Activated CD8-positive, alpha-beta T cell treated with anti-CD3 and anti-CD28 coated beads for 36 hours (primary cell): ENCODE data around the gene CYTH1. TPM values are rescaled to one million over a fixed set of nuclear protein-coding genes. Genes with fewer than 3 reads are reported as not detected.

Source experiments
- ATAC-seq: fragments of 200-7000 bp; cut with Tn5 transposase; one replicate; pipeline ENCODE4 v1.10.0; 2021; ENCODE audit warnings: mild to moderate bottlenecking, moderate library complexity
- CTCF ChIA-PET: fragments of 350-600 bp; sonication (Branson Sonifier 250); formaldehyde crosslinking; loops from one replicate; lab custom pipeline; 2021; ENCODE audit warnings: antibody characterized with exemption; lab: Charles Lee
- POLR2A ChIA-PET: fragments of 350-600 bp; sonication (Branson Sonifier 250); formaldehyde crosslinking; loops from one replicate; lab custom pipeline; 2021; ENCODE audit warnings: antibody characterized with exemption; lab: Charles Lee
- DNase-seq: peaks from one replicate; pipeline ENCODE4 v3.0.0-alpha.2; 2020
- H3K27ac Mint-ChIP-seq: one replicate; pipeline ENCODE4 v1.8.0; 2021; ENCODE audit warnings: mild to moderate bottlenecking, mixed read lengths
- H3K27me3 Mint-ChIP-seq: one replicate; pipeline ENCODE4 v1.8.0; 2021; ENCODE audit warnings: mixed read lengths
- H3K36me3 Mint-ChIP-seq: one replicate; pipeline ENCODE4 v1.8.0; 2021; ENCODE audit warnings: low read depth, mixed read lengths
- H3K4me1 Mint-ChIP-seq: one replicate; pipeline ENCODE4 v1.8.0; 2021; ENCODE audit warnings: low read depth, mixed read lengths
- H3K4me3 Mint-ChIP-seq: one replicate; pipeline ENCODE4 v1.8.0; 2021; ENCODE audit warnings: mild to moderate bottlenecking, moderate library complexity, mixed read lengths
- H3K9me3 Mint-ChIP-seq: one replicate; pipeline ENCODE4 v1.8.0; 2021; ENCODE audit warnings: mixed read lengths
- intact Hi-C: fragments of 100-400 bp; cut with micrococcal nuclease; formaldehyde crosslinking; loops from one replicate; pipeline ENCODE4 v1.10.0; 2022
- total RNA-seq, 2 experiments: library from RNA; stranded (reverse); gene quantifications; one replicate each; pipeline ENCODE4 v1.2.3, GENCODE V29; 2021
- TF ChIP-seq, protein P1 (sequence below): fragments of 200-600 bp; IDR thresholded peaks from one replicate; pipeline ENCODE4 v1.8.0; 2022; ENCODE audit warnings: antibody characterized with exemption, mild to moderate bottlenecking

Gene CYTH1
- total RNA-seq: 10 to 100 TPM; 95.1 to 96.0 TPM

DNA sequence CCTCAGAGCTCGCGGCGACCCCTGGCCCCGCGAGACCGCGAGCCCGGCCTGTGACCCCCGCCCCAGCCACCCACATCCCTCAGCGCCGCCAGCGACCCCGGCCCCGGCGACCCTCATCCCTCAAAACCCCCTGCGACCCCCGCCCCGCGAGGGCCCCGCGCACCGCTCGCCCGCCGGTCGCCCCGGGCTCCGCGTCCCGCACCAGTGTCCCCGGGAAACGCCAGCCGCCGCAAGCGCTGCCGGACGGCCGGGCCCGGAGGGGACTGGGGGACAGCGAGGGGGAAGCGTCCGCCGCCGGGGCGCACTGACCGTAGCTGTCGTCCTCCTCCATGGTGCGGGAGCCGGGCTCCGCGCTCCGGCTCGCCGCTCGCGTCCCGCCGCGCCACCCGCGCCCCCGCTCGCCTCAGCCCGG, at the start of gene CYTH1:
Gene CYTH1, minus strand, starts transcription at position 381 of the 412 bp plus-strand sequence. Its CDS starts 50 bp downstream, at position 331.
- TF ChIP-seq, protein P1, sequence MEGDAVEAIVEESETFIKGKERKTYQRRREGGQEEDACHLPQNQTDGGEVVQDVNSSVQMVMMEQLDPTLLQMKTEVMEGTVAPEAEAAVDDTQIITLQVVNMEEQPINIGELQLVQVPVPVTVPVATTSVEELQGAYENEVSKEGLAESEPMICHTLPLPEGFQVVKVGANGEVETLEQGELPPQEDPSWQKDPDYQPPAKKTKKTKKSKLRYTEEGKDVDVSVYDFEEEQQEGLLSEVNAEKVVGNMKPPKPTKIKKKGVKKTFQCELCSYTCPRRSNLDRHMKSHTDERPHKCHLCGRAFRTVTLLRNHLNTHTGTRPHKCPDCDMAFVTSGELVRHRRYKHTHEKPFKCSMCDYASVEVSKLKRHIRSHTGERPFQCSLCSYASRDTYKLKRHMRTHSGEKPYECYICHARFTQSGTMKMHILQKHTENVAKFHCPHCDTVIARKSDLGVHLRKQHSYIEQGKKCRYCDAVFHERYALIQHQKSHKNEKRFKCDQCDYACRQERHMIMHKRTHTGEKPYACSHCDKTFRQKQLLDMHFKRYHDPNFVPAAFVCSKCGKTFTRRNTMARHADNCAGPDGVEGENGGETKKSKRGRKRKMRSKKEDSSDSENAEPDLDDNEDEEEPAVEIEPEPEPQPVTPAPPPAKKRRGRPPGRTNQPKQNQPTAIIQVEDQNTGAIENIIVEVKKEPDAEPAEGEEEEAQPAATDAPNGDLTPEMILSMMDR: no peak
- H3K4me1 Mint-ChIP-seq: peaks cover 44% of the 10 kb centered on the region
- ChIA-PET CTCF (interaction anchor here (1.1 kb wide), 1 partner anchor 73 kb away, joined by 3 read pairs; no protein-coding TSS in a partner anchor), POLR2A (interaction anchor here (0.9 to 1.9 kb wide), 3 partner anchors 9 to 423 kb away, joined by 3 to 4 read pairs (median 4); no protein-coding TSS in a partner anchor)
- peak within 1 kb of the TSS; percentile 79 for H3K4me3 Mint-ChIP-seq
- peaks cover 19% of the 10 kb centered on the region for H3K36me3 Mint-ChIP-seq
- peak within 1 kb of the TSS; percentile 99 for H3K27ac Mint-ChIP-seq
- intact Hi-C loops: no loop called here
- no peaks in the 10 kb centered on the region for H3K27me3 Mint-ChIP-seq
- no peak for DNase-seq
- H3K9me3 Mint-ChIP-seq: no peaks in the 10 kb centered on the region
- ATAC-seq: no peak

DNA sequence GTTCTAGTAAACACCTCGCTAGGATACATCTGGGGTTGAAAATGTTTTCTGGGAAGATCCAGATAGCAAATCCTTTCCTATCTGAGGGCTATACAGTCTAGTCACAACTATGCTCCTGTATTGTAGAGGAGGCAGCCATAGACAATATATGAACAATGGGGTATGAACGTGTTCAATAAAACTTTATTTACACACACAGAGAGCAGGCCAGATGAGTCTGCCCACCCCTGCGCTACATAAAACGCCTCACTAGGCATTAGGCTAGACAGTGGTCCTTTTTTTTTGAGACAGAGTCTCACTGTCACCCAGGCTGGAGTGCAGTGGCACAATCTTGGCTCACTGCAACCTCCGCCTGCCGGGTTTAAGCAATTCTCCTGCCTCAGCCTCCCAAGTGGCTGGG, 47.4 kb upstream of the CYTH1 start:
- no peak for ATAC-seq
- intact Hi-C loops: no loop called here
- H3K36me3 Mint-ChIP-seq: peaks cover 63% of the 10 kb centered on the region
- no peaks in the 10 kb centered on the region for H3K27me3 Mint-ChIP-seq
- peaks cover 17% of the 10 kb centered on the region for H3K4me1 Mint-ChIP-seq
- H3K27ac Mint-ChIP-seq: no peak overlapping the region
- TF ChIP-seq, protein P1: no peak
- DNase-seq: no peak
- H3K9me3 Mint-ChIP-seq: no peaks in the 10 kb centered on the region
- ChIA-PET CTCF (interaction anchor here (0.6 to 1.9 kb wide), 2 partner anchors 10 to 154 kb away, joined by 3 to 9 read pairs; no protein-coding TSS in a partner anchor), POLR2A (interaction anchor here (0.8 to 1.2 kb wide), 2 partner anchors 9 to 10 kb away, joined by 3 to 4 read pairs; no protein-coding TSS in a partner anchor)
- H3K4me3 Mint-ChIP-seq: no peak overlapping the region

DNA sequence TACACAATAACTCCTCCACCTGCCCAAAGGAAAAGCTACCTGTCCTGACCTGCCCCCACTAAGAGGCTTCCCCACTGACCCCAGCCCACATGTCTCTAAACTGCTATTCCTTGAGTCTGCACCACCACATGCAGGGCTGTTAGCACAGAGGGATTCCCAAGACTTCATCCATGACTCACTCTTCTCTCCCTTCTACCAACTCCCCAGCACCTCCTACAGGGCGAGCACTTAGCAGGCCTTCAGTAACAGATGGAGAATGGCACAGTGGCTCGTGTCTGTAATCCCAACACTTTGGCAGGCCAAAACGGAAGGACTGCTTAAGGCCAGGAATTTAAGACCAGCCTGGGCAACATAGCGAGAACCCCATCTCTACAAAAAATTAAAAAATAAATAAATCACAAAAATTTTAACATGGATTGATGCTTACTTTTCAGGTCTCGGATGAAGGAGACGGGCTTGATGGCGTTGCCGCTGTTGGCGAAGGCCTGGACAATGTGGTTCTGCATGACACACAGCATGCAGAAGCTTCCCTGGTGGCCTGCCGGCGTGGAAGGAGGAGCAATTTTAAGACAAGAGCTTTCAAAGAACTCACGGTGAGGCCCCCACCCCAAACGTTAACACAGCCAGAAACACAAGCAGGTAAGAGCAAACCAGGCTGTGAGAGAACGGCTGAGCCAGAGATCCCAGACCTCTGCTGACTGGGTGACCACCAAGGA, 46.6 kb upstream of the CYTH1 start:
- peak; percentile 35 for DNase-seq
- peak; percentile 47 for ATAC-seq
- Mint-ChIP-seq H3K27me3 (no peaks in the 10 kb centered on the region), H3K4me1 (peaks cover 20% of the 10 kb centered on the region), H3K27ac (peak overlapping the region; percentile 1), H3K9me3 (no peaks in the 10 kb centered on the region), H3K36me3 (peaks cover 65% of the 10 kb centered on the region), H3K4me3 (no peak overlapping the region)
- intact Hi-C loops: no loop called here
- ChIA-PET CTCF (interaction anchor here (1.9 kb wide), 1 partner anchor 9 kb away, joined by 9 read pairs; no protein-coding TSS in a partner anchor), POLR2A (interaction anchor here (1.2 kb wide), 1 partner anchor 9 kb away, joined by 3 read pairs; no protein-coding TSS in a partner anchor)
- TF ChIP-seq, protein P1: no peak

DNA sequence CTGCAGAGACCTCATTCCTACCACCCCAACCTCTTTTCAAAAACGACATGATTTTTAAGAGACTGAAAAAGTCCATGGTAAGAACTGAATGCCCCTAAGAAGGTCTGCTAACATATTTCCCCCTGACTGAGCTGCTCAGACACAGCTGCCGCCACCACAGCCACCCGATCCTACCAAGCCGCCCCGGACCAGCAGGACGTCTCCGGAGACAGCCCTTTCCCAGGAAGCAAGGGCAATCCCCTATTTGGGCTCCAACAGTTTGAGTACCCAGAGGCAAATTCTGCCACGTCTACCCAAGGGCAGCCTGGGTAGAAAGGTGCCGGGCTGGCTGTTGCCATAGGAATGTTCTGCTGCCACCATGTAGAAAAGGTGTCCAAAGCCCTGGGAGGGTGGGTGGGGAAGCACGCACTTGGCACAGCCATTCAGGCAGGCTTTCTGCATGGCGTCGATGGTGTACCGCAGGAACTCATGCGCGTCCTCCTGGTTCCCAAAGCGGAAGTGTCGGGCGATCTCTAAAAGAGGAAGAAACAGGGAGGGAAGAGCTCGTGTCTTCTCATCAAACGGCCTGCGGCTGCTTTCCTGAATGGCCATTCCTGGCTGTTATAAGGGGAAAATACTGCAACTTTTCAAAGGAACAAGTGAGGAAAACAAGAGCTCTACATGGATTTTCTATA, 44.9 kb upstream of the CYTH1 start:
- ATAC-seq: no peak
- Mint-ChIP-seq H3K9me3 (no peaks in the 10 kb centered on the region), H3K36me3 (peaks cover 66% of the 10 kb centered on the region), H3K27me3 (no peaks in the 10 kb centered on the region), H3K4me1 (peaks cover 28% of the 10 kb centered on the region), H3K27ac (no peak overlapping the region), H3K4me3 (no peak overlapping the region)
- CTCF ChIA-PET: interaction anchor here (1.7 kb wide), 1 partner anchor 28 kb away, joined by 4 read pairs; no protein-coding TSS in a partner anchor
- DNase-seq: no peak
- intact Hi-C loops: no loop called here
- TF ChIP-seq, protein P1: no peak
- POLR2A ChIA-PET: interaction anchor here (0.9 to 1.7 kb wide), 5 partner anchors 8 to 13 kb away, joined by 3 to 8 read pairs (median 4); partner anchors contain the start of gene USP36
